HG03095 (cell line): ENCODE results near the gene ULBP3.
"Not testable (repeated sequence)": the region's sequence is repeated elsewhere in the genome, so short reads cannot be mapped to it uniquely, and the experiment has no call there.

Experiments
- ATAC-seq: cut with Tn5 transposase; IDR thresholded peaks from one replicate; pipeline ENCODE4 v1.9.1; 2021; ENCODE audit warnings: moderate library complexity; ENCODE audit not compliant: unreplicated experiment

The ULBP3 gene

GRCh38 chr6:150043501-150044412, 25.2 kb downstream of the ULBP3 start:
- ATAC-seq = no peak

- ATAC-seq = no peak
These were observed 25.8 kb downstream of the ULBP3 start for GRCh38 chr6:150043096-150043495.

- no peak for ATAC-seq
These were observed 30.5 kb downstream of the ULBP3 start for GRCh38 chr6:150038202-150039062.

GRCh38 chr6:150037526-150038201, 31.3 kb downstream of the ULBP3 start:
- ATAC-seq = no peak

GRCh38 chr6:150036081-150036480, 32.8 kb downstream of the ULBP3 start:
- ATAC-seq = no peak

- no peak for ATAC-seq
These were observed 35.6 kb downstream of the ULBP3 start for GRCh38 chr6:150033207-150033771.

GRCh38 chr6:150032598-150032997, 36.3 kb downstream of the ULBP3 start:
- ATAC-seq = no peak

GRCh38 chr6:150030611-150031010, 38.3 kb downstream of the ULBP3 start:
- no peak for ATAC-seq

GRCh38 chr6:150029749-150030148, 39.2 kb downstream of the ULBP3 start:
- no peak for ATAC-seq

GRCh38 chr6:150029276-150029675, 39.6 kb downstream of the ULBP3 start:
- ATAC-seq = no peak

- no peak for ATAC-seq
These were observed 40.1 kb downstream of the ULBP3 start for GRCh38 chr6:150028799-150029198.

GRCh38 chr6:150027806-150028565, 40.9 kb downstream of the ULBP3 start:
- no peak for ATAC-seq

- no peak for ATAC-seq
These were observed 41.7 kb downstream of the ULBP3 start for GRCh38 chr6:150026976-150027805.

GRCh38 chr6:150025201-150025917, 43.6 kb downstream of the ULBP3 start, which contains the start of gene RAET1L:
Gene RAET1L, minus strand, starts transcription at chr6:150025532. Its CDS starts 61 bp downstream, at chr6:150025471.
- no peak for ATAC-seq

GRCh38 chr6:150024646-150025155, 44.2 kb downstream of the ULBP3 start:
- ATAC-seq = no peak

- ATAC-seq = not testable (repeated sequence)
These were observed 44.9 kb downstream of the ULBP3 start for GRCh38 chr6:150024021-150024420.

GRCh38 chr6:150021870-150022269, 47.1 kb downstream of the ULBP3 start:
- not testable (repeated sequence) for ATAC-seq

GRCh38 chr6:150018846-150019580, 49.9 kb downstream of the ULBP3 start:
- ATAC-seq = no peak
